ENCODE results near the gene POLN. TPM values are rescaled to one million over a fixed set of nuclear protein-coding genes. Genes with fewer than 3 reads are reported as not detected.

POLN gene
- total RNA-seq (2022; extraction: Qiagen RNA extraction; ENCODE audit: low read depth), result 0.40 to 0.72 TPM (median 0.66 TPM) in 5 replicates

GRCh38 chr4:2241410-2242353, at the start of gene POLN, which contains the start of gene HAUS3:
POLN (minus strand) TSS chr4:2242121; CDS start chr4:2229231, 12,890 bp downstream.
HAUS3 (minus strand) TSS chr4:2242121; CDS start chr4:2240946, 1,175 bp downstream.

GRCh38 chr4:2261853-2262144, 19.9 kb upstream of the POLN start, which contains the start of gene MXD4:
MXD4 (minus strand) TSS chr4:2262109; CDS start chr4:2261980, 129 bp downstream.

GRCh38 chr4:2059046-2059725, 182.7 kb downstream of the POLN start, which contains the start of gene NAT8L:
NAT8L (plus strand) TSS chr4:2059327; CDS start chr4:2059512, 185 bp downstream.

Other genes with a start within 250 kb of the POLN start
- gene NELFA, start 233.1 kb downstream of the POLN start, total RNA-seq (2022; extraction: Qiagen RNA extraction; ENCODE audit: low read depth), result 17.6 to 26.9 TPM (median 23.2 TPM) in 5 replicates
- 11.9 to 15.4 TPM (median 13.8 TPM) in 5 replicates for gene NAT8L, start 182.8 kb downstream of the POLN start, total RNA-seq (2022; extraction: Qiagen RNA extraction; ENCODE audit: low read depth)
- 6.8 to 8.9 TPM (median 7.9 TPM) in 5 replicates for gene HAUS3, start within 50 bp of the POLN start, total RNA-seq (2022; extraction: Qiagen RNA extraction; ENCODE audit: low read depth)
- 13.2 to 19.9 TPM (median 16.4 TPM) in 5 replicates for gene MXD4, start 20.0 kb upstream of the POLN start, total RNA-seq (2022; extraction: Qiagen RNA extraction; ENCODE audit: low read depth)
- gene ZFYVE28, start 176.5 kb upstream of the POLN start, total RNA-seq (2022; extraction: Qiagen RNA extraction; ENCODE audit: low read depth), result 1.3 to 2.7 TPM (median 2.4 TPM) in 5 replicates
- 0.07 to 0.19 TPM (median 0.11 TPM) in 4 of 5 replicates, not detected in the other for gene CFAP99, start 176.8 kb upstream of the POLN start, total RNA-seq (2022; extraction: Qiagen RNA extraction; ENCODE audit: low read depth)
- 61.9 to 89.6 TPM (median 65.2 TPM) in 5 replicates for gene RNF4, start 227.0 kb upstream of the POLN start, total RNA-seq (2022; extraction: Qiagen RNA extraction; ENCODE audit: low read depth)

Data from A549 treated with DMSO at 1 μM for 4 hours (cell line).